CD14-positive monocyte (primary cell): Measurements from ENCODE around the gene NDUFB11. TPM values are rescaled to one million over a fixed set of nuclear protein-coding genes. Genes with fewer than 3 reads are reported as not detected.

Source experiments
- DNase-seq, 3 donors: peaks; one replicate each; pipeline ENCODE4 v3.0.0-alpha.2; 2011 to 2022
- H2AFZ ChIP-seq: 2 replicates; pipeline ENCODE4 v1.6.0; 2012; ENCODE audit warnings: mild to moderate bottlenecking, low read depth, low read length, inconsistent platforms; ENCODE audit not compliant: insufficient read depth, poor library complexity, severe bottlenecking
- H3K27ac ChIP-seq, 2 donors: 1 replicate in 1 of 2; 2 replicates in 1 of 2; pipeline ENCODE4 v1.5.1; 2012 to 2013; ENCODE audit warnings: low read length in 2 of 2, control low read depth in 1 of 2, inconsistent platforms in 1 of 2, low read depth in 1 of 2, mild to moderate bottlenecking in 1 of 2
- H3K27me3 ChIP-seq, 2 donors: one replicate each; pipeline versions ENCODE4 v1.6.0 to v1.6.1; 2011 to 2013; ENCODE audit warnings: low read length in 2 of 2; ENCODE audit not compliant: control insufficient read depth in 2 of 2, insufficient read depth in 2 of 2
- H3K36me3 ChIP-seq, 2 donors: replicated peaks in 1 of 2; 1 replicate in 1 of 2; 2 replicates in 1 of 2; pipeline versions ENCODE4 v1.5.1 to v1.6.1; 2012 to 2013; ENCODE audit warnings: low read length in 2 of 2, control low read depth in 1 of 2, inconsistent platforms in 1 of 2, mild to moderate bottlenecking in 1 of 2; ENCODE audit not compliant: insufficient read depth in 2 of 2, control insufficient read depth in 1 of 2
- H3K4me1 ChIP-seq, 2 donors: 1 replicate in 1 of 2; 2 replicates in 1 of 2; pipeline versions ENCODE4 v1.5.1 to v1.6.1; 2012 to 2013; ENCODE audit warnings: low read length in 2 of 2, control low read depth in 1 of 2, inconsistent platforms in 1 of 2, mild to moderate bottlenecking in 1 of 2, moderate library complexity in 1 of 2; ENCODE audit not compliant: insufficient read depth in 2 of 2, control insufficient read depth in 1 of 2
- H3K4me2 ChIP-seq: replicated peaks from 2 replicates; pipeline ENCODE3; 2012; ENCODE audit warnings: low read length, moderate library complexity, mild to moderate bottlenecking; ENCODE audit not compliant: poor library complexity, severe bottlenecking; ENCODE audit errors: extremely low read depth
- H3K4me3 ChIP-seq, 3 experiments: fragments of 200-600 bp in 1 of 3; sonication (generic) in 1 of 3; replicated peaks in 1 of 3; 1 replicate in 2 of 3; 2 replicates in 1 of 3; pipeline ENCODE4 v1.5.1; 2011 to 2013; ENCODE audit warnings: low read length in 3 of 3, mild to moderate bottlenecking in 3 of 3, control low read depth in 2 of 3, low read depth in 2 of 3, inconsistent platforms in 1 of 3, moderate library complexity in 1 of 3
- H3K79me2 ChIP-seq: 2 replicates; pipeline ENCODE4 v1.6.0; 2012; ENCODE audit warnings: mild to moderate bottlenecking, control low read depth, inconsistent platforms, low read length, moderate library complexity; ENCODE audit not compliant: insufficient read depth
- H3K9ac ChIP-seq: 2 replicates; pipeline ENCODE4 v1.6.0; 2017; ENCODE audit warnings: low read length, mild to moderate bottlenecking; ENCODE audit not compliant: insufficient read depth, poor library complexity, severe bottlenecking
- H3K9me3 ChIP-seq, 2 donors: replicated peaks in 1 of 2; 1 replicate in 1 of 2; 2 replicates in 1 of 2; pipeline versions ENCODE4 v1.5.1 to v1.6.1; 2012 to 2013; ENCODE audit warnings: low read length in 2 of 2, control low read depth in 1 of 2; ENCODE audit not compliant: control insufficient read depth in 1 of 2, insufficient read depth in 1 of 2
- H4K20me1 ChIP-seq: 2 replicates; pipeline ENCODE4 v1.6.0; 2012; ENCODE audit warnings: mild to moderate bottlenecking, low read length, control low read depth, moderate library complexity; ENCODE audit not compliant: insufficient read depth
- H3K27ac Mint-ChIP-seq, 7 donors: one replicate each; pipeline ENCODE4 v1.8.0; 2020; ENCODE audit warnings: mild to moderate bottlenecking in 7 of 7, mixed read lengths in 7 of 7, moderate library complexity in 6 of 7, inconsistent platforms in 2 of 7
- H3K27me3 Mint-ChIP-seq, 3 donors: one replicate each; pipeline ENCODE4 v1.8.0; 2021 to 2022; ENCODE audit warnings: low read depth in 3 of 3, mild to moderate bottlenecking in 3 of 3, mixed read lengths in 3 of 3, moderate library complexity in 3 of 3, inconsistent platforms in 1 of 3
- H3K36me3 Mint-ChIP-seq, 2 donors: one replicate each; pipeline ENCODE4 v1.8.0; 2020; ENCODE audit warnings: mixed read lengths in 2 of 2, inconsistent platforms in 1 of 2, mild to moderate bottlenecking in 1 of 2
- H3K4me1 Mint-ChIP-seq: one replicate; pipeline ENCODE4 v1.8.0; 2020; ENCODE audit warnings: mild to moderate bottlenecking, mixed read lengths
- H3K4me3 Mint-ChIP-seq, 2 donors: one replicate each; pipeline ENCODE4 v1.8.0; 2020; ENCODE audit warnings: mild to moderate bottlenecking in 2 of 2, mixed read lengths in 2 of 2, moderate library complexity in 1 of 2
- H3K9me3 Mint-ChIP-seq, 7 donors: one replicate each; pipeline ENCODE4 v1.8.0; 2020 to 2022; ENCODE audit warnings: mixed read lengths in 7 of 7, mild to moderate bottlenecking in 6 of 7, moderate library complexity in 6 of 7, inconsistent platforms in 2 of 7
- CTCF ChIP-seq: fragments of 200-600 bp; IDR thresholded peaks from one replicate; pipeline ENCODE4 v1.8.0; 2022; ENCODE audit warnings: antibody characterized with exemption, mild to moderate bottlenecking
- WGBS: methylation state at CpG from one replicate; pipeline ENCODE4 v1.1.5; 2013; ENCODE audit warnings: missing lambda C conversion rate; ENCODE audit not compliant: insufficient coverage; 5-methylcytosine and 5-hydroxymethylcytosine counted together
- intact Hi-C, 2 donors: fragments of 100-400 bp; cut with micrococcal nuclease; formaldehyde crosslinking; loops; one replicate each; pipeline versions ENCODE4 v1.15.0 to v1.15.1; 2023
- polyA plus RNA-seq, 3 donors: library from polyadenylated mRNA; depleted of rRNA in 1 of 3; unstranded in 2 of 3; stranded (reverse) in 1 of 3; fragments of 300-500 nt in 2 of 3; fragments of >200 nt in 1 of 3; fragmentation: Illumina TruSeq in 2 of 3; gene quantifications; 1 replicate in 2 of 3; 2 replicates in 1 of 3; pipeline ENCODE4 v1.2.3, GENCODE V29; 2012 to 2021

Gene NDUFB11
- polyA plus RNA-seq, 3 donors: 35.2 to 139 (median 104) TPM

DNA sequence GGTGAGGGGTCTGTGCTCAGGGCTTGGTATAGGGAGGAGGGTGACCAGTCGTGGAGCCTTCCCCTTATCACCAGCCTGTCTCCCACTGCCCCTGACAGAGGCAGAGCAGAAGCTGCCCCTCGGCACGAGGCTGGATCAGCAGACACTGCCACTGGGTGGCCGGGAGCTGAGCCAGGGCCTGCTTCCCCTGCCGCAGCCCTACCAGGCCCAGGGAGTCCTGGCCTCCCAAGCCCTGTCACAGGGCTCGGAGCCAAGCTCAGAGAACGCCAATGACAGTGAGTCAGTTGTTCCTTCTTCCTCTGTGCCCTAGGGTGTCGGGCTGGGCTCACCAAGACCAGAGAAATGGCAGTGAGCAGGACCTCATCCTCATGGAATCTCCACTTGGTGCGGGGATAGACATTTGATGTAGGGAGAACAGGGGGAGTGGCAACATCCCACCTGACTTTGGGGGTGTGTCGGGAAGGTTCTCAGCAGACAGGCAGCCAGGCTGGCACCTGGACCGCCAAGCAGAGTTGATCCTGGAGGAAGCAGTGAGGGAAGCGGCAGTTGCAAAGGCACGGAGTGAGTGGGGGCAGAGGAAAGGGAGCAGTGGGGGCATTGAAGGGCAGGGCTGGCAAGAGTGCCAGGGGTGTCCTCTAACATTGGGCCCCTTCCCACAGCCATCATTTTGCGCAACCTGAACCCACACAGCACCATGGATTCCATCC, 34.9 kb upstream of the NDUFB11 start:
- H3K4me1 Mint-ChIP-seq: no peaks in the 10 kb centered on the region
- H3K36me3 Mint-ChIP-seq: peaks cover 67 to 85% of the 10 kb centered on the region in 2 donors
- Histone ChIP-seq H3K4me1 (no peaks in the 10 kb centered on the region), H3K27me3 (no peaks in the 10 kb centered on the region), H3K27ac (no peak overlapping the region), H3K4me3 (no peak overlapping the region), H4K20me1 (peaks cover 10% of the 10 kb centered on the region), H3K4me2 (no peak overlapping the region), H3K79me2 (no peaks in the 10 kb centered on the region), H2AFZ (no peak overlapping the region), H3K9ac (no peak overlapping the region), H3K9me3 (no peaks in the 10 kb centered on the region), H3K36me3 (peaks cover 72 to 90% of the 10 kb centered on the region in 2 donors)
- intact Hi-C loops: no loop called here
- no peak for TF ChIP-seq CTCF
- 94% methylated on average over 3 of the region's 14 CpGs for WGBS
- H3K27ac Mint-ChIP-seq: peak overlapping the region in 2 of 7 donors; percentile 25 to 52
- peaks cover 0 to 4% (median 0%) of the 10 kb centered on the region in 7 donors for H3K9me3 Mint-ChIP-seq
- DNase-seq: no peak
- no peak overlapping the region for H3K4me3 Mint-ChIP-seq
- H3K27me3 Mint-ChIP-seq: peaks cover 0 to 53% (median 1%) of the 10 kb centered on the region in 3 donors

- H3K4me3 Mint-ChIP-seq: no peak overlapping the region
- no peak for DNase-seq
- Histone ChIP-seq H3K4me2 (no peak overlapping the region), H3K79me2 (no peaks in the 10 kb centered on the region), H3K4me3 (no peak overlapping the region), H3K9me3 (no peaks in the 10 kb centered on the region), H3K4me1 (no peaks in the 10 kb centered on the region), H3K9ac (no peak overlapping the region), H3K27me3 (no peaks in the 10 kb centered on the region), H4K20me1 (peaks cover 16% of the 10 kb centered on the region), H3K36me3 (peaks cover 80 to 96% of the 10 kb centered on the region in 2 donors), H2AFZ (no peak overlapping the region), H3K27ac (no peak overlapping the region)
- H3K36me3 Mint-ChIP-seq: peaks cover 62 to 86% of the 10 kb centered on the region in 2 donors
- TF ChIP-seq CTCF: no peak
- peaks cover 0 to 52% (median 1%) of the 10 kb centered on the region in 3 donors for H3K27me3 Mint-ChIP-seq
- no peaks in the 10 kb centered on the region for H3K4me1 Mint-ChIP-seq
- 100% methylated on average over 1 of the region's 5 CpGs for WGBS
- peaks cover 0 to 2% (median 0%) of the 10 kb centered on the region in 7 donors for H3K9me3 Mint-ChIP-seq
- intact Hi-C loops: no loop called here
- peak overlapping the region in 1 of 7 donors; percentile 36 for H3K27ac Mint-ChIP-seq
These were observed 33.8 kb upstream of the NDUFB11 start for GRCh38 chrX:47178337-47178736.
